ENCODE results near the gene SPNS2. TPM values are rescaled to one million over a fixed set of nuclear protein-coding genes. Genes with fewer than 3 reads are reported as not detected.

SPNS2 gene
- total RNA-seq, 1 donor from 2014 or later = 4.3 TPM

GRCh38 chr17:4497101-4497824 lies 1.4 kb upstream of the SPNS2 start:
- peaks cover 18% of the 10 kb centered on the region for H3K4me1 Mint-ChIP-seq
- H3K27me3 Mint-ChIP-seq (ENCODE audit: low read depth) = peaks cover 68% of the 10 kb centered on the region
- no peaks in the 10 kb centered on the region for H3K9me3 Mint-ChIP-seq
- TF ChIP-seq CTCF (conservative IDR thresholded peaks at IDR 0.05) = no peak
- DNase-seq (ENCODE audit: low read depth, low spot score) = no peak
- H3K4me3 Mint-ChIP-seq = peak overlapping the region; percentile 29
- H3K27ac Mint-ChIP-seq (ENCODE audit: unreplicated experiment) = no peak overlapping the region
- no peaks in the 10 kb centered on the region for H3K36me3 Mint-ChIP-seq (ENCODE audit: low read depth)

- H3K4me3 Mint-ChIP-seq = peak overlapping the region; percentile 50
- no peaks in the 10 kb centered on the region for H3K9me3 Mint-ChIP-seq
- peaks cover 4% of the 10 kb centered on the region for H3K4me1 Mint-ChIP-seq
- peaks cover 78% of the 10 kb centered on the region for H3K27me3 Mint-ChIP-seq (ENCODE audit: low read depth)
- no peak overlapping the region for H3K27ac Mint-ChIP-seq (ENCODE audit: unreplicated experiment)
- no peaks in the 10 kb centered on the region for H3K36me3 Mint-ChIP-seq (ENCODE audit: low read depth)
- DNase-seq (ENCODE audit: low read depth, low spot score) = peak; percentile 19
- TF ChIP-seq CTCF (conservative IDR thresholded peaks at IDR 0.05) = no peak
These were observed 930 bp downstream of the SPNS2 start for GRCh38 chr17:4499431-4500190.

GRCh38 chr17:4500191-4500571 lies 1.5 kb downstream of the SPNS2 start:
- Mint-ChIP-seq H3K27me3 (ENCODE audit: low read depth) (peaks cover 83% of the 10 kb centered on the region), H3K4me3 (peak overlapping the region; percentile 50), H3K27ac (ENCODE audit: unreplicated experiment) (no peak overlapping the region), H3K4me1 (peaks cover 4% of the 10 kb centered on the region), H3K9me3 (no peaks in the 10 kb centered on the region), H3K36me3 (ENCODE audit: low read depth) (no peaks in the 10 kb centered on the region)
- TF ChIP-seq CTCF (conservative IDR thresholded peaks at IDR 0.05) = no peak
- no peak for DNase-seq (ENCODE audit: low read depth, low spot score)

- no peak overlapping the region for H3K27ac Mint-ChIP-seq (ENCODE audit: unreplicated experiment)
- H3K4me3 Mint-ChIP-seq = peak overlapping the region; percentile 44
- H3K36me3 Mint-ChIP-seq (ENCODE audit: low read depth) = no peaks in the 10 kb centered on the region
- DNase-seq (ENCODE audit: low read depth, low spot score) = no peak
- no peak for TF ChIP-seq CTCF (conservative IDR thresholded peaks at IDR 0.05)
- H3K9me3 Mint-ChIP-seq = no peaks in the 10 kb centered on the region
- peaks cover 71% of the 10 kb centered on the region for H3K27me3 Mint-ChIP-seq (ENCODE audit: low read depth)
- peaks cover 4% of the 10 kb centered on the region for H3K4me1 Mint-ChIP-seq
These were observed 2.7 kb downstream of the SPNS2 start for GRCh38 chr17:4501295-4501949.

- H3K9me3 Mint-ChIP-seq = no peaks in the 10 kb centered on the region
- peaks cover 59% of the 10 kb centered on the region for H3K27me3 Mint-ChIP-seq (ENCODE audit: low read depth)
- DNase-seq (ENCODE audit: low read depth, low spot score) = no peak
- H3K27ac Mint-ChIP-seq (ENCODE audit: unreplicated experiment) = no peak overlapping the region
- peaks cover 4% of the 10 kb centered on the region for H3K4me1 Mint-ChIP-seq
- H3K36me3 Mint-ChIP-seq (ENCODE audit: low read depth) = no peaks in the 10 kb centered on the region
- no peak for TF ChIP-seq CTCF (conservative IDR thresholded peaks at IDR 0.05)
- no peak overlapping the region for H3K4me3 Mint-ChIP-seq
These were observed 3.9 kb downstream of the SPNS2 start for GRCh38 chr17:4502466-4503154.

Data from neural crest cell (in vitro differentiated cells).